Stimulated activated CD8-positive, alpha-beta memory T cell treated with anti-CD3 and anti-CD28 coated beads, Interleukin-7, amount 100 ng/mL, for 1 hour (primary cell): ENCODE measurements around the gene C1orf159.
"Not testable (repeated sequence)": the region's sequence is repeated elsewhere in the genome, so short reads cannot be mapped to it uniquely, and the experiment has no call there.

Experiments used
- DNase-seq, 2 donors: peaks; one replicate each; pipeline ENCODE4 v3.0.0-alpha.2; 2020; ENCODE audit warnings: low read depth in 2 of 2

The C1orf159 gene

GRCh38 chr1:1067284-1067859 lies 48.5 kb downstream of the C1orf159 start:
- DNase-seq, result no peak

GRCh38 chr1:1066403-1067283 lies 49.2 kb downstream of the C1orf159 start:
- no peak for DNase-seq

GRCh38 chr1:1065940-1066304 lies 50.0 kb downstream of the C1orf159 start:
- not testable (repeated sequence) for DNase-seq

- no peak for DNase-seq
Measured at GRCh38 chr1:1065265-1065939, 50.5 kb downstream of the C1orf159 start.

- DNase-seq, result peak; percentile 63 to 71
Measured at GRCh38 chr1:1063945-1064831, 51.7 kb downstream of the C1orf159 start.

GRCh38 chr1:1063261-1063944 lies 52.5 kb downstream of the C1orf159 start:
- no peak for DNase-seq

GRCh38 chr1:1062348-1063163 lies 53.3 kb downstream of the C1orf159 start:
- DNase-seq, result no peak

GRCh38 chr1:1061682-1062345 lies 54.1 kb downstream of the C1orf159 start:
- DNase-seq, result no peak

- no peak for DNase-seq
Measured at GRCh38 chr1:1060281-1061000, 55.4 kb downstream of the C1orf159 start.

GRCh38 chr1:1059494-1060280 lies 56.2 kb downstream of the C1orf159 start:
- peak; percentile 90 to 91 for DNase-seq

GRCh38 chr1:1058921-1059493 lies 56.9 kb downstream of the C1orf159 start:
- DNase-seq, result no peak

GRCh38 chr1:1058088-1058905 lies 57.6 kb downstream of the C1orf159 start:
- DNase-seq, result no peak

GRCh38 chr1:1057769-1058087 lies 58.2 kb downstream of the C1orf159 start:
- DNase-seq, result not testable (repeated sequence)

GRCh38 chr1:1055841-1056736 lies 59.8 kb downstream of the C1orf159 start:
- DNase-seq, result no peak

GRCh38 chr1:1054971-1055370 lies 60.9 kb downstream of the C1orf159 start:
- no peak for DNase-seq

- DNase-seq, result no peak
Measured at GRCh38 chr1:1054099-1054700, 61.7 kb downstream of the C1orf159 start.
